ACHN (cell line): Measurements from ENCODE around the gene CLDN15.
A peak's percentile ranks its signal among the peaks of the same experiment; 100 is the strongest.

ENCODE experiments used
- DNase-seq: peaks from one replicate; pipeline ENCODE4 v3.0.0-alpha.2; 2015
- in situ Hi-C: cut with HindIII; loops from 2 replicates; pipeline ENCODE4 v1.10.0; 2017; ENCODE audit warnings: low sequenced_read_pairs, low pct_ligation_motif_present, low pct_unique_long_range_greater_than_20kb

Gene CLDN15

DNA sequence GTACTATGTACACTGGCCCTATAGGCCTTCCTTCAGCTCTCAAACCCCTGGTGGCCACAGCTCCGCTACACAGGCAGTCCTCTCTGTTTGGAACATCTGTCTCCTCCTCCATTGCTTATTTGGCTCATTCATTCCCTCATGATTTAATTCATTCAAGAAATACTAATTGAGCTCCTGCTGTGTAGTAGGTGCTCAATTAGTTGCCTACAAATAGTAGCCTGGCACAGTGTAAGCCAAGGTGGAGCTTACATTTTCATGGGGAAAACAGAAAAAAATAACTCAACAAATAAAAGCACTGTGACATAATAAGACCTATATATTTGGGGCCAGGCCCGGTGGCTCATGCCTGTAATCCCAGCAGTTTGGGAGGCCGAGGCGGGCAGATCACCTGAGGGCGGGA, 10.7 kb upstream of the CLDN15 start:
- DNase-seq, result no peak
- in situ Hi-C loops, result no loop called here

- in situ Hi-C loops, result no loop called here
- DNase-seq, result no peak
Measured at GRCh38 chr7:101245147-101245668, 7.6 kb upstream of the CLDN15 start.

DNA sequence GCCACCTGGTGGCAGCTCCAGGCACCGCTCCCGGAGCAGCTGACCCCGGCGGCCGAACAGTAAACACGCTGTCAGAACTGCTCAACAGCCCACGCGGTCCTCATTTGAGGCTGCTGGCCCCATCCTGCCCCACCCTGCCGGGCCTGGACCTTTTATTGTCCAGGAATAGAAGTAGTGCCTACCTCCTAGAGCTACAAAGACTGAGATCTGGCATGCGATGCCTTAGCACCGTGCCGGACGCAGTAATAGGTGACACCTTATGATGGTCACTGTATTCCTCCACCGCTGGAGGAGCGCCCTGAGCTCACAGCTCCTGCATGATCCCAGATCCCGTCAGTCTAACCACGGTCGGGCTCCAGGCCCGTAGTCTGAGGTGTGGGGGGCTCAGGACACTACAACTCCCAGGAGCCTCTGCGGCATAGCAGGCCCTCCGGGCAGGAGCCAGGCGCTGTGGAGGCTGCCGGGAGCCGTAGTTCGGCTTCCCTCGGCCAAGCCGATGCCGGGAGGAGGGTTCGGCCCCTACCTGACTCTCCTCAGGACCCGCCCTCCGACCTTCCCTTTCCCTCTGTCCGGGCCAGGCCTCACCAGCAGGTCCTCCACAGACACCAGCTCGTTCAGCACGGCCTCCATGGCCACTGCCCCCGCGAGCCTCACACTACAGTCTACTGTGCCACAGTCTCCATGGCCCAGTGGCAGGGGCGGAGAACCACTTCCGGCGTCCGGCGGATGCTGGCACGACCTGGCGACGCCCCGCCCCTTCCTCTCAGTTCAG, 7.0 kb upstream of the CLDN15 start, which contains the start of gene FIS1:
TSS of gene FIS1 (minus strand) at position 707 of the 772 bp plus-strand sequence. CDS start at position 630, 77 bp downstream.
- peak; percentile 96 for DNase-seq
- in situ Hi-C loops, result no loop called here

- in situ Hi-C loops, result no loop called here
- DNase-seq, result no peak
Measured at GRCh38 chr7:101243646-101244374, 6.2 kb upstream of the CLDN15 start.

- in situ Hi-C loops, result no loop called here
- no peak for DNase-seq
Measured at GRCh38 chr7:101241443-101242349, 4.1 kb upstream of the CLDN15 start.

DNA sequence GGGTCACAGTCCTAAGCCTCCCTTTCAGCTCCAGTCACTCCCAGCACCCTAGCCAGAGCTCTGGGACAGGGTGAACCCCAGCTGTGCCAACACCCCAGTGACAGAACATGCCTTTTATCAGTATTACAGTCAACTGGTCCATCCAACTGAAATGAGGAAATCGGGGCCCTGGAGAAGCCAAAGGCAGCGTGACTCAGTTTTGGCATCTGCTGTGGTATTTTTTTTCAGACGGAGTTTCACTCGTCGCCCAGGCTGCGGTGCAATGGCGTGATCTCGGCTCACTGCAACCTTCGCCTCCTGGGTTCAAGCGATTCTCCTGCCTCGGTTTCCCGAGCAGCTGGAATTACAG, 3.4 kb upstream of the CLDN15 start:
- DNase-seq, result no peak
- in situ Hi-C loops, result no loop called here

GRCh38 chr7:101240226-101241014, 2.8 kb upstream of the CLDN15 start:
- no peak for DNase-seq
- in situ Hi-C loops, result no loop called here

DNA sequence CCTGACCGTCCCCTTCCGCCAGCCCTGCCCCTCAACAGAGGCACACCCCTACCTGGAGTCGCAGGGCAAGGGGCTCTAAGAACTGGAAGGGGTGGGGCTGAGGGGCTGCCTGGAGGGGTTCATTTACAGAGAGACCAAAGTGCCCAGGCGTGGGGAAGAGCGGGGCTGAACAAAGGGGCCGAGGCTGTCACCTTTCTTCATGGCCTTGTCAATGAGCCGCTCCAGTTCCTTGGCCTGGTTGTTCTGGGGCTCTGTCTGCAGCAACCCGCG, 2.3 kb upstream of the CLDN15 start:
- DNase-seq, result no peak
- in situ Hi-C loops, result no loop called here

GRCh38 chr7:101239191-101239950, 1.8 kb upstream of the CLDN15 start:
- DNase-seq, result no peak
- in situ Hi-C loops, result no loop called here

DNA sequence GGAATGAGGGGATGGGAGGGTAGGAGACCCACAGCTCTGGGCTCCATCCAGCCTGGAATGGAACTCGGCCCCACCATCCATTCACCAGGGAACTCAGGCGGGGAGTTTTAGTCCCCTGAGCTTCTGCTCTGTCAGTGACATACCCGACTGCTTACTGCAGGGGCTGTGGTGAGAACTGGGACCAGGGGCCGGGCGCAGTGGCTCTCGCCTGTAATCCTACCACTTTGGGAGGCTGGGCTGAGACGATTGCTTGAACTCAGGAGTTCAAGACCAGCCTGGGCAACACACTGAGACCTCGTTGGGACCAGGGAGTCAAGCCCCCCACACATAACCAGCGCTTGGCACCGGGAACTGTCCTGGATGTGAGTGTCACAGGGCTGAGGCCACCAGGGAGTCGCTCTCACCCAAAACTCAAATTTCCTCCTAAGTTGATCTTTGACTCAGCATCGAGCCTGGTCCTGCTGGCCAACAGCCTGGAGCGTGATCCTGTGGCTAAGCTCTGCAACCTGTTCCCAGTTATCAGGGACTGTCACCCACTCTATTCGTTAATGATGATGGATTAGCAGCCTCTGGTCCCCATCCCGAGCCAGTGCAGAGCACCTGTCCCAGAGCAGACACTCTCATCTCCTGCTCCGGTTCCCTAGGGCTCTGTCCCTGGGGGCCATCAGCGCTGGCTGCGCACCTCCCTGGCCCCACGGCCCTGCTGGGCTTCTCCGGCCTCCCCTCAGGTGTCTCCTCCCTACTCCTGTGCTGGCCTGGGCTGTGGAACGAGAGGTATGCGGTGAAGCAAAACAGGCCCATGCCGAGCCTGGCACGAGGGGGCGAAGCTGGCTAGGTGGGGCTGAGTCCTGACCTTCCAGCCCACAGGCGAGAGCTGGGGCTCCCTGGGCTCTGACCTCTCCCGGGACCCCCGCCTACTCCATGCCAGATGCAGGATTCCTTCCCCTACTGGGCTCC, 902 bp upstream of the CLDN15 start:
- in situ Hi-C loops, result no loop called here

GRCh38 chr7:101236292-101236835, 1.2 kb downstream of the CLDN15 start:
- no peak for DNase-seq
- in situ Hi-C loops, result no loop called here

More for the DNA sequence above, 902 bp upstream of the CLDN15 start:
- DNase-seq, result no peak

DNA sequence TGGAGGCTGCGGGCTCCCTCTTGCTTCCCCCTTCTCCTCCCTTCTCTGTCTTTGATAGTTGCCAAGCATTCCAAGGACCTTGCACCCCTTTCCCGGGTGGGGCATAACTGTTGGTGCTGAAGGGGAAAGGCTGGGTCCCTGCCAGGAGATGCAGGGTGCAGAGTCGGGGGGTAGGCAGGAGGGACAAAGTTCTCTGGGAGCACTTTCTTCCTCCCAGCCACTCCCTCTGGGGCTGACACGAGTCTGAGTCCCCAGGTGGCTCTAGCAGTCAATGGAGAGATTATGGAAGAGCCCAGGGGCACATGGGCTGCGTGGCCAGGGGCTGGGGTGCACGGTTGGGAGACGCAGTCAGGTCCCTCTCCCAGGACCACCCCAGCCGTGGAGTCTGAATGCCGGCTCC, 2.1 kb downstream of the CLDN15 start:
- in situ Hi-C loops, result no loop called here
- no peak for DNase-seq

- in situ Hi-C loops, result no loop called here
- DNase-seq, result peak; percentile 50
Measured at GRCh38 chr7:101235050-101235449, 2.6 kb downstream of the CLDN15 start.

DNA sequence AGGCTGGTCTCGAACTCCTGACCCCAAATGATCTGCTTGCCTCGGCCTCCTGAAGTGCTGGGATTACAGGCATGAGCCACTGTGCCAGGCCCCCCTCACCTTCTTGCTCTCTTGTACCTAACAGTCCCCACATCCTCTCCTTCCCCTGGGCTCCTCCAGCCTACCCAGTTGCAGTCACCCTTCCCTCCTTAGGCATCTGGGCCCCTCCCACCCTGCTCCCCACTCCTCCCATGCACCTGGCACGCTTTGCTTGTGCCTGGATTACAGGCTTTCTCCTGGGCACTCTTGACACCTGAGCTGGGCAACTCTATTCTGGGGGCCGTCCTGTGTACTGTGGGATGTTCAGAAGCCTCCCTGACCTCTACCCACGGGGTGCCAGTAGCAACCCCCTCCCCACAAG, 3.0 kb downstream of the CLDN15 start:
- in situ Hi-C loops, result no loop called here
- DNase-seq, result no peak

GRCh38 chr7:101233907-101234547, 3.6 kb downstream of the CLDN15 start:
- DNase-seq, result no peak
- in situ Hi-C loops, result no loop called here
